Endometrium (tissue), 2 donors: ENCODE measurements around the gene ANXA8.

ENCODE experiments used
- FAIRE-seq: peaks from 2 replicates; lab custom pipeline; 2012; peaks lifted over from hg19 to GRCh38; lab: Jason Lieb, UNC
- donor health status: control.
- donor health status: control.

Gene ANXA8

DNA sequence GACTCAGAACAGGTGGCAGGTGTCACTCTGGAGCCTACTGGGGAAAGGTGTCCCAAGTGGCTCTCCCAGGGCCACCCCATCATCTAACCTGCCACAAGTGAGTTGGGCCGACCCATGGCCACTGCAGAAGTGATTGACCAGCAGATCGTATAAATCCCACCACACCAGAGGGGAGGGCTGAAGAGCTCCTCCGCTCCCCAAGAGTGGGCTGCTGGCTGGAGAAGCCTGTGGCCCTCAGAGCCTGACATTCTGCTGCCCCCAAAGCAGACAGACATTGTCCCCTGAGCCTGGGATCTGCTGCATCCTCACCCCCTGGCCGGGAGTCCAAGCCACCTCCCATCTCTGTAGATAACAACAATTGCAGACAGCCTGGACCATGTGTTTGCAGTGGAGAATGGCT lies 36.7 kb downstream of the ANXA8 start:
- no peak for FAIRE-seq

DNA sequence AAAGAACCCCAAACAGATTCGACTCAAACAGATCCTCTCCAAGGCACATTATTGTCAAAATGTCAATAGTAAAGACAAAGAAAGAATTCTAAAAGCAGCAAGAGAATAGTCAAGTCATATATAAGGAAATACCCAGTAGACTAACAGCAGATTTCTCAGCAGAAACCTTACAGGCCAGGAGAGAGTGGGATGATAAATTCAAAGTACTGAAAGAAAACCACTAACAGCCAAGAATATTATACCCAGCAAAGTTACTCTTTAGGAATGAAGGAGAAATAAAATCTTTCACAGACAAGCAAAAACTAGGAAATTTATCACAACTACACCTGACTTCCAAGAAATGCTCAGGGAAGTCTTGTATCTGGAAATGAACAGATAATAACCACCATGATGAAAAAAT lies 38.2 kb downstream of the ANXA8 start:
- no peak for FAIRE-seq

DNA sequence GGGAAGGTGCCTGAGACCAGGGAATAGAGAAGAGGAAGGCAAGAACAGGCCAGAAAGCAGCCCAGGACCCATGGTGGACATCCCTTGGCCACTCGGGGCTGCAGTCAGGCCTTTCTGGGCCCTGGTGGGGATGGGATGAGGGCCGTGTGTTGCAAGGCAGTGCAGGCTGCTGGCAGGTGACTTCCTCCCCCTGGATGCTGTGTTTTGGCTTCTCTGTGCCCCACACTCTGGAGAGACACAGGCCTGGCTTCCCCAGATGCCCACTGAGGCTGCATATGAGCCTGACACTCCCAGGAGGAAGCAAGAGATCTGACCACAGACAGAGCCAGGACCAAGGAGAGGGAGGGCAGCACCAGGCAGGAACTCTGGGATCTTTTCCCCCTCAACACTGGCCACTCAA lies 39.9 kb downstream of the ANXA8 start:
- no peak for FAIRE-seq

DNA sequence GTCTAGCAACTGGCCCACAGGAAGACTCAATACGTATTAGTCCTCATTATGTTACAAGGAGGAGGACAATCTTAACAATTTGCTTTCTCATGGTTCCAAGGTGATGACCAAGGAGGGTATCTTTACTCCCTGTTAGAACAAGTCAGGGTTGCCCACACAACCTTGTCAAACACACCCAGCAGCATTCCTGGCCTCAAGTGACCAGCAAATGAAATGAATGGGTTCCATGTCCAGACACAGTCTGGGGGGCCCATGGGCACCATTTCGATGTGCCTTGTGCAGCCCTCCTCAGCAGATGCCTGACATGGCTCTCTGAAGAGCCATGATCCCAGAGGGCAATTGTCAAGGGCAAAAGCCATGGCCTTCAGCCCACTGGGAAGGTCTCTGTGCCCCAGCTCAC lies 40.8 kb downstream of the ANXA8 start:
- no peak for FAIRE-seq

DNA sequence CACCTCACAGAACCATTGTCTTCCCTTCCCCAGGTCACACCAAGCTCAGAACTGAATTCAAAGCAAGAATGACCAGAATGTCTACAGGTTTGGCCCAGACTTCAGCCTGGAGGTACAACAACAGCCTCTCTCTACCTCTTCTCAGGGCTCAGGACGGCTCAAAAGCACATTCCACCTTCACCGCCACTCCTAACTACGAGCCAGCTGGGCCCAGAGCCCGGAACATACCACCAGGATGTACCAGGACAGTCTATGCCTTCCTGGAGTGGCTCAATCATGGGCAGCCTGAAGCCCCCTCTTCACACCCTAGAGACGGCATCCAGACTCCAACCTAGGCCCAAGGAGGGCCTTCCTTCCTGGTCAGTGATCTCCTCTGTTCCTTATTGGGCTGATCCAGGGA lies 41.6 kb downstream of the ANXA8 start:
- FAIRE-seq = no peak

DNA sequence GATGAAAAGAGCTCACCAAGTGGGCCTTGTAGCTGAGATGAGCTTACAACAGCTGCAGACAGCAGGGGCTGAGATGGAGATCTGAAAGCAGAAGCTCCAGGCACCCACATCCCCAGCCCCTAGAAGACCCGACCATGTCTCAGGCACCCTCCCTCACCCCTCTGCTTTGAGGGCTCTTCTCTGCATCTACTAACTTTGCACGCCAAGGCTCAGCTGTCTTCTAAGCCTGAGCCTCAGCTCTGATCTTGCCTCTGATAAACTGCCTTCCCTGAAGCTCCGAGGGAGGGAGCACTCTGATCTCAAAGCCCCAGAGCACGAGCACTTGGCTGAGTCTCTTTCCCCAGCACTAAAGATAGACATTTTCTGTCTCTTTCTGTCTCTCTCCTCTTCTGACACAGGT lies 42.0 kb downstream of the ANXA8 start:
- FAIRE-seq = no peak

DNA sequence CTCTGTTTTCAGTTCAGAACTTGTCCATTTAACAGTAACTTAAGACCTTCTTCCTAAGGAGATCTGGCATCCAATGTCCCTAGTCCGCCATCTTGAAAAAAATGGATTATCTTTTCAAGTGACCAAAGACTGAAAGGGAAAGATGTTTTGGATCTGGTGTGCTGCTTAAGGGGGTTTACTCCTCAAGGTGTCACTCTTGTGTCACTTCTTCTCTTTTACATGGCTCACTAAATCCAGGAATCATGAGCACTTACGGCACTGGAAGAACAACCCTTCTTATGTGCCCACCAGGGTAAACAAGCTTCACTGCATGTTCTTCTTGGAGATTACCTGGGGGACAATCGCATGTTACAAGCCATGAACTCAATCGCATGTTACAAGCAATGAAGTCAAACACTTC lies 43.7 kb downstream of the ANXA8 start:
- no peak for FAIRE-seq

DNA sequence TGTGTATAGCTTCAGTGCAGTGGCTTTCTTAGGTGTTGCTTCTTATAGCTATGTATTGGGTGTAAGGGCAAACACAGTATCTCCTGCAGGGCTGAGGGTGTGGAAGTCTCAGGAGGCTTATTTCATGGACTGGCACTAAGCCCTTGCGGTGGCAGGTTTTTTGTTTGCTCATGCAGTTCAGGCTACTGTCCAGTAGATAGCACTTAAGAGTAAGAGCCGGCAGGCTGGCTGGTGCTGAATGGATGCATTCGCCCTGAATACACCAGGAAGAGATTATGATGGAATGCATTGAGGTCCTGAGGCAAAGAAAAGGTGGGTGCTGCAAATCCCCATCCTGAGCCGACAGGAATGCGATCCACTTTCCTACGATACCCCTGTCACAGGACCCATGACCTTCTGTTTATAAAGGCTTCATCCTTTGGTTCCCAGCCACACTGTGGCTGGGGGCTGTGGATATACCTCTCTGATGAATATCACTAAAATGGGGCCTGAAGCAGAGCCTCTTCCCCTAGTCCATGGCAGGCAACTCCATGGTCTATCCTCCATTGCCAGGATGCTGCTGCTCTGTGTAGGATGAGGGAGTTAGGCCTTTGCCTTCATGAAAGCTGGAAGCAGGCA lies 44.9 kb downstream of the ANXA8 start:
- FAIRE-seq = no peak

DNA sequence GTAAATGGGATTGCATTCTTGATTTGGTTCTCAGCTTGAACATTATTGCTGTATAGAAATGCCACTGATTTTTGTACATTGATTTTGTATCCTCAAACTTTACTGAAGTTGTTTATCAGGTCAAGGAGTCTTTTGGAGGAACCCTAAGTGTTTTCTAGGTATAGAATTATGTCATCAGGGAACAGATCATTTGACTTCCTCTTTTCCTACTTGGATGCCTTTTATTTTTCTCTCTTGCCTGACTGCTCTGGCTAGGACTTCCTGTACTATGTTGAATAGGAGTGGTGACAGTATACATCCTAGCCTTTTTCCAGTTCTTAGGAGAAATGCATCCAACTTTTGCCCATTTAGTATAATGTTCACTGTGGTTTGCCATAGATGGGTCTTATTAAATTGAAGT lies 48.8 kb downstream of the ANXA8 start:
- no peak for FAIRE-seq

DNA sequence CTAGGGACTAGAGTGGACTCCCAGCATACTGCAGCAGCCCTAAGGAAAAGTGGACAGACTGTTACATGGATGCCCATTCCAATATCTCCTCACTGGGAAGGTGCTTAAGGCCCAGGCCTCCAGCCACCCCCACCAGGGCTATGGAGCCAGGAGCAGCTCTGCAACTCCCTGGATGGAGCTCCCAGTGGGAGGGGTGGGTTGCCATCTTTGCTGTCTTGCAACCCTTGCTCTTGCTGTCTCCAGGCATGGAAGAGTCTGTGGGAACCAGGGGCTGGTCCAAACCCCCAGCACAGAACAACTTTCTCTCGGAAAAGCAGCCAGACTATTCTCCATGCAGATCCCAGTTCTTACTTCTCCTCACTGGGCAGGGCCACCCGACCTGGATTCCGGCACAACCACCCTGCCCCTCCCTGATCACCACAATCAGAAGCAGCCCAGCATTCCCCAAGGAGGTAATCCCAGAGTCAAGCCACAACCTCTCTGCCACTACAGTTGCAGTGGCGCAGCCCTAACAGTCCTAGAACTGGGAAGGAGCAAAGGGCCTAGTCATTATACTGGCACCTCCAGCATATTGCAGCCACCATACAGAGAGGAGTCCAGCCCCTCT lies 58.0 kb downstream of the ANXA8 start:
- no peak for FAIRE-seq

DNA sequence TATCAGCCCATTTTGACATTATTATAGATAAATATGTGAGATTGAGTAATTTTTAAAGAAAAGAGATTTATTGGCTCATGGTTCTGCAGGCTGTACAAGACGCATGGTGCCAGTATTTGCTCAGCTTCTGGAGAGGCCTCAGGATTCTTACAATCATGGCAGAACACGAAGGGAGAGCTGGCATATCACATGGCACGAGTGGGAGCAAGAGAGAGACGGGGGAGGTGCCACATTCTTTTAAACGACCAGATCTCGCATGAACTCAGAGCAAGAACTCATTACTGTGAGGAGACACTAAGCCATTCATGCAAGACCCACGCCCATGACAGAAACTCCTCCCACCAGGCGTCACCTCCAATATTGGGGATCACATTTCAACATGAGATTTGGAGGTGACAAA lies 59.7 kb downstream of the ANXA8 start:
- no peak for FAIRE-seq

DNA sequence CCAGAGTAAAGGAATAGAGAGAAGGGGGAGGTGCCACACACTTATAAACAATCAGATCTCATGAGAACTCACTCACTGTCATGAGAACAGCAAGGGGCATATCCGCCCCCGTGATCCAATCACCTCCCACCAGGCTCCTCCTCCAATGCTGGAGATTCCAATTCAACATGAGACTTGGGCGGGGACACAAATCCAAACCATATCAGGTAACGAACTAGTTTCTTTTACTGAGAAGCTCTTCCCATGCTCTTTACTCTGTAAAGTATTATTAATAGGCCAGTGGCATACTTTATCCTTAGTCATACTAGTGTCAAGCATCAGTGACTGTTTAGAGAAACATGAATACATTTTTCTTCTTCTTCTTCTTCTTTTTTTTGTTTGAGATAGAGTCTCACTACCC lies 60.4 kb downstream of the ANXA8 start:
- FAIRE-seq = no peak

DNA sequence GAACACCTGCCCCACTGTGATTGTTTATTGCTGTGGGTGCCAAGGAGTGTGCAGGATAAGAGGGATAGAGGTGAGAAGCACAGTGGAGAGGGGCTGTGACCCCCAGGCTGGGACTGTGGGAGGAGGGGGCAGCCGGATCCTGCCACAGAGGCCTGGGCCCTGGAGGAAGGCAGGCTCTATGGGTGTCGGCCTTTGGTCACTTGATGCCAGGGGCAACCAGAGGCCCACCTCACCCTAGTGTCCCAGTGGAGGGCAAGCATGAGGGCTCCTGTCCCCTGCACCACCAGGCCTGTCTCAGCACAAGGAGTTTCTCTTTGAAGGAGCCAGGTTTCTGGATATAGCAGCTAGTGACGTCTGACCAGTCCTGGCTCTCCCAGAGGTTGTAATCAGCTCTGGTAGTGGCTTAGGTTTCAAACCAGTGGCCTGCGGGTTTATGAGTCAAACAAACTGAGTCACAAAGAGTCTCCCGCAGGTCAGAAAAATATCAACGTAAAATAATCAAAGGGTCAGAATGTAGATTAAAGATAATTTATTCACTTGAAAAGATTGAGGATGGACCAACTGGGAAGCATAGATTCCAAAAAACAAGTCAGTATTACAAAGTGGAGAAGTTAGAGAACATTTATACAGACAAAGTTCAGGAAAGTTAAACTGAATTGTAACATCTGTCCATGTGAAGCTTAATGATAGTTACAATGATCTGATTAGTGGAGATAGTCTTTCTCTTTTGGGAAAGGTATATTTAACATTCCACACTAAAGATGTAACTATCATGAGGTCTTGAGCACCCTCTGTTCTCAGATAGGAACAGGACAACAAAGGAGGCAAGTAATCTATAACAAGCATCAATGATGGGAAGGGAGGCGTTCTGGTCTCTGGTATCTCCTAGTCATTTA lies 62.6 kb downstream of the ANXA8 start:
- FAIRE-seq = no peak

DNA sequence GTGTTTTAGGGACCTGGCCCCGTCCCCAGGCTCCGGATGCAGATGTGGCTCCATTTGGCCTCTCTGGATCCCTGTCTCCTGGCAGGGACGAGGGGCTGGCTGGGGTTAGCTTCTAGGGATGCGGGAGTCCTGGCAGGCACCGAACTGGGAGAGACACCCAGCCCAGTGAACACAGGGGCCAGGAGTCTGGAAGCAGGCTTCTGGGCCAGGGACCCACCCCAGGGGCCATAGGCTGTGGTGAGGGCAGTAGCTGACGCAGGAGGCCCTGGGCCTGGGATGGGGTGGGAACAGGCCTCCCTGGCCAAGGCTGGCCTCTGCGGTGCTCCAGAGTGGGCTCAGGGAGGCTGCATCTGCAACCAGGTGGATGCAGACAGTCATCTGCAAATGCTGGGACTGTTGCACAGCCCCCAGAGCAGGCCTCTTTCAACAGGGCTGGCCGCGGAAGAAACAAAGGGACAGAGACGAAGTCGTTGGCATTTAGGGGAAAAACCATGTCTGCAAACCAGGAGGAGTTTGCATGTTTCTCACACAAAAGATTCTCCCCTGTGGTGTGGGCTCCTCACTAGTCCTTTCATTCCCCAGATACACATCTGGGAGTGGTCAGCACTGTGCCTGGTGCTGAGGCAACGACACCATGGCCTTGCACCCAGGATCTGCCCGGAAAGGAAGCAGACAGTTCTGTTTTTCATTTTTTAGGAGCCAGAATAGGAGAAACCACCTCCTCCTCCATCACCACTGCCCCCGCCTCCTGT lies 63.4 kb downstream of the ANXA8 start:
- FAIRE-seq = no peak

DNA sequence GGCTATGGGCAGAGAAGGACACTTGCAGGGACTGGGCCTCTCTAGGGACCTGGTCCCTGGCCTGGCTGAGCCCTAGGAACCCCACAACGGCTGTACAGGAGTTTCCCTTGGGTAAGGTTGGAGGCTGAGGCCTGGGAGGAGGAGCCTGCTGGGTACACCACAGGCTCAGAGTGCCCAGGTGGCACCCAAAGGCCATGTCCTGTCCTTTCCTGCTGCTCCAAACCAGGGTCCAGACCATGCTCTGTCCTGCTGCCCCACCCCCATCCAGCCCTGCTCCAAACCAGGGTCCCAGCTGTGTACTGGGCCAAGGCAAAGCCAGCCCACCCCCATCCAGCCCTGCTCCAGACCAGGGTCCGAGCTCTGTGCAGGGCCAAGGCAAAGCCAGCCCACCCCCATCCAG lies 64.5 kb downstream of the ANXA8 start:
- no peak for FAIRE-seq

DNA sequence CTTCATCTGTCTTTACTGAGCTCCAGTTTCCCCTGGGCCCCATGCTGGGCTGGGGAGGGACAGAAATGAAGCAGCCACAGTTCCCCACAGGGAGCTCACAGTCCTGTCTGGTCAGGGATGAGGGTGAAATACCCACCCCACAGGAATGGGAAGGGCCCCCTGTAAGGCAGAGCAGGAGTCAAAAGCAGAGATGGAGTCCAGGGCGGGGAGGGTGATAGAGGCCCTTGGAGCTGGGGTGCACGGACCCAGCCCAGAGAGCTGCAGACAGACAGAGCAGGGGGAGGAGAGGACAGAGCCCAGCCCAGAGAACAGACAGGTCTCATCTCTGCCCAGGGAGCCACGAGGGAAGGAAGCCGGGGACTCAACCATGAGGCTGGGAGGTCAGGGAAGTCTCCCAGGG lies 64.9 kb downstream of the ANXA8 start:
- FAIRE-seq = no peak

DNA sequence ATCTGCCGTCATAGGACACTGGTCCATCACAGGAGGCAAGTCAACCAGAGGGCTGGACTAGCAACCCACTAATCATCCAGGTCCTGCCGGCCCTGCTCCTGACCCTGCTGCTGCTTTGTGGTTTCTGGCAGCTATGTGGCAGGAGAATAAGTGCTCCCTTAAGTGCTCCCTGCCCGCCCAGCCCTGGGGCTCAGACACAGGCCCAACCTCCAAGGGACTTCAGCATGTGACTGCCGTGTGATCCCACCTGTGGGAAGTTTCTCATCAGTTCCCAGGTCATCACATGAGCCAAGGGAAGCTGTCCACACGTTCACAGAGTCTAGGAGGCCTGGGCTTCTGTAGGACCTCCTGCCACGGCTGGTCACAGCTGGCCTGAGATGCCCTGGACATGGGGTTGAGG lies 65.6 kb downstream of the ANXA8 start:
- no peak for FAIRE-seq
